ENCODE measurements around the gene SKAP1.
"Not testable (repeated sequence)": the region's sequence is repeated elsewhere in the genome, so short reads cannot be mapped to it uniquely, and the experiment has no call there.

The SKAP1 gene

DNA sequence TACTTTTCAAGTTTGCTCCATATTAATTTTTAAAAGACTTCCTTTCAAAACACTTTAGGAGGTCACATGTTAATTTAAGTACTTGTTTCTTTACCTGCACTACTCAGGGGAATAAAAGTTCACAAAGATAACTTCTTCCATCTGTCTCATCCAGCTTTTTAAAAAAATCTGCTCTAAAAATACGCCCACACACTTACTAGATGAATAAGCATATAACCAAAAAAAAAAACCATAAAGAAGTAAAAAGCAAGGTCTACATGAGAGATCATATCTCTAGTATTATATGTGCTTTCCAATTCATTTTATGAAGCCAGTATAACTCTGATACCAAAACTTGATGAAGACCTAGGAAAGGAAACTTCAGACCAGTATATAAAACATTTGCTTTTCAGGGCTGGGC, 17.2 kb downstream of the SKAP1 start:
- peak in 2 of 6 experiments; percentile 6 to 9 for DNase-seq

DNA sequence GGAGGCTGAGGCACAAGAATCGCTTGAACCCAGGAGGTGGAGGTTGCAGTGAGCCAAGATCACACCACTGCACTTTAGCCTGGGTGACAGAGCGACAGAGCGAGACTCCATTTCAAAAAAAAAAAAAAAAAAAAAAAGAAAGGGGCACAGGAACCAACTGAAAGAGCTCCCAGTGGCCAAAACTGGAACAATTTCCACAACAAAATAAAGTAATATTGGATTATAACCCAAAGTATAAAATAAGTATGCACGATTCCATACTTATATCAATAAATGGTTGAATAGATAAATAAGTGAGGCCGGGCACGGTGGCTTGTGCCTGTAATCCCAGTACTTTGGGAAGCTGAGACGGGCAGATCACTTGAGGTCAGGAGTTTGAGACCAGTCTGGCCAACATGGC, 19.2 kb downstream of the SKAP1 start:
- not testable (repeated sequence) for DNase-seq

DNA sequence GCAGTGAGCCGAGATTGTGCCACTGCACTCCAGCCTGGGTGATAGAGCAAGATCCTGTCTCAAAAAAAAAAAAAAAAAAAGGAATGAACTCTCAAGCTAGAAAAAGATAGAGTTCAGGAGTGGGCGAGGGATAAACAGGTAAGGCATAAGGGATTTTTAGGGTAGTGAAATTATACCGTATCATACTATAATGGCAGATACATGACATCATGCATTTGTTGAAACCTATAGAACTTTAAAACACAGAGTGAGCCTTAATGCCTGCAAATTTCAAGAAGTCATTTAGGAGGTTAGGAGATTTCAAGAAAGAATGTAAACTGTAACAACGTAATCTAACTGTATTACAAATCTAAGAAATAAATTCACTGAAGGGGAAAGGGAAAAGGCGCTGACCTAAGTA, 20.4 kb downstream of the SKAP1 start:
- no peak for DNase-seq

DNA sequence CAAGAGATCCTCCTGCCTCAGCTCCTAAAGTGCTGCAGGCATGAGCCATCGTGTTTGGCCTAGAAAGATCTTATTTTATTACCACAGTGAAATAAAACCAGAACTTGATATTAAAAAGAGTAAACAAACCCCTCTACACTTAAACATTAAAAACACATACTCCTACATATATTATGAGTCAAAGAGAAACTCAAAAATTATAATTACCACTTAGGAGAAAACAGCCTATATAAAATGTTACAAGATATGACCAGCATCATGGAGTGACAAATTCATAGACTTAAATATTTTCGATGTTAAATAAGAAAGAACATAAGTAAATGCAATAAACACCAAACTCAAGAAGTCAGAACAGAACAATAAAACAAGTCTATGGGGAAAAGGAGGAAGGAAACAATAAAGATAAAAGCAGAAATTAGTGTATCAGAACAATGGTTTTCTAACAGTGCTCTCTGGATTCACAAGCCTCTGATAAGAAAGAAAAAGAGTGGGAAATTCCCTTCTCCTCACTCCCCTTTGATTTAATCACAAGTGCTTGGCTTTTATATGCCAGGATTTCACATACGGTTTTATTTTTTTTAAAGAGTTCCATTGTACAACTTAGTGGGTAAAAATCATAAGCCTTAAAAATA, 23.0 kb downstream of the SKAP1 start:
- no peak for DNase-seq

DNA sequence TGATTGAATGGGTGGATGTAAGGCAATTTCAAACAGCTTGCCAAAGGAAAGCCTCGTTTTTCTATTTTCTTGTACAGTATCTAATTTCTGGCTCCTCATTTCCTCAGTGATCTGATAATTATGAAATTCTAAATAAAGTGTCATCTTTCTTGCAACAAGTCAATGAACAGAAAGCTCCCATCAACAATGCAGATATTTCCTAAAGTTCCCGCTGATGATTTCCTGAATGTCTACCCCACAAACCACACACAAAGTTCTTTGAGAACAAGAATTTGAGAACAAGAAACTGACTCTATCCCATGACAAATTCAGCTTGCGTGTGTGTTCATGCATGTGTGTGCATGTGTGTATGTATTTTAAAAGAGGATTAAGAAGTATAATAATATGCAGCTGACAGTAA, 35.2 kb downstream of the SKAP1 start:
- DNase-seq, result no peak

DNA sequence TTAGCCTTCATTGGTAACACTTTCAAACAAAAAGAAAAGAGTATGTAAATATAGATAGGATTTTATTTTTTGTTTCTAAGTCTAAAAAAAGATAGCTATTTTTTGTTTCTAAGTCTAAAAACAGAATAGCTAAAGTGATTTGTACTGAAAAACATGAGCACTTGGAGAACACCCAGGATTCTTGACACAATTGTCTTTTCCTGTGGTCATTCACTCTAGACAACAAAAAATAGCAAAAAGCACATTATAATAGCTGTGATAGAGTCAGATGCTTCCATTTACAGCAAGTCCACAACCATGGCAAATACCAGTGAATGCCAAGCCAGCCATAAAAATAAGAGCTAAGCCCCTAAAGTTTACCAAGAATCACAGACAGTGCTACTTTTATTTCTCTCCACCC, 36.7 kb downstream of the SKAP1 start:
- no peak for DNase-seq

DNA sequence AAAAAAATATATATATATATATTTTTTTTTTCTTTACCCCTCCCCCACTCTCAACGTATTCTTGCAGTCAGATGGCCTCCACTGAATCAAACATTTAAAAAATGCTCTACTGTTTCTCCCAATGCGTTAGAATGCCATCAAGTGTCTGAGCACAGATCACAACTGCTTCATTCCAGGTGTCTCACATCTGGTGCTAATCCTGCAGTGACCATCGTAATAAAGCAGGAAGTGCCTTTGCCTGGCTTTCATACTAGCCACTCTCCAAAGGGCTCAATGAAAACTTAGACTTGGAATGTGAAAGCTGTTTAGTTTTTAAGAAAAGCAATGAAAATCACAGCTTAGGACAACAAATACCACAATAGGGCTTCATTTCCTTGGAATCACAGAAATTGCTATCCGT, 37.2 kb downstream of the SKAP1 start:
- no peak for DNase-seq

DNA sequence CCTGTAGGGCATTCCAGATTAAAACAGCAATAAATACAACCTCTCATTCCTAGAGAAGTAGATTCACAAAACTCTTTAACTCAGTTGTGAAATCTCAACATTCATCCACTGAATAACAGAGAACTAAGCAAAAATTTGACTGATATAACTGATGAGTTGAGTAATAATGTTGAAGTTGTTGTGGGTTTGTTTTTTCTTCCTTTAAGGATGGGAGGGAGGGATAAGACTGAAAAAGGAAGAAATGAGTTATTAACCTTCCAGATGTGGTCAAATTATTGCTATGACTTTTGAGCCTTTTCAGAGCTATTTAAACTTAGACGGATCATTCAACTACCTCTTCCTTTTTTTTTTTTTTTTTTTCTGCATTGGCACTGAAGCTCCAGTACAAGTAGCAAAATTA, 38.6 kb downstream of the SKAP1 start:
- DNase-seq, result no peak

DNA sequence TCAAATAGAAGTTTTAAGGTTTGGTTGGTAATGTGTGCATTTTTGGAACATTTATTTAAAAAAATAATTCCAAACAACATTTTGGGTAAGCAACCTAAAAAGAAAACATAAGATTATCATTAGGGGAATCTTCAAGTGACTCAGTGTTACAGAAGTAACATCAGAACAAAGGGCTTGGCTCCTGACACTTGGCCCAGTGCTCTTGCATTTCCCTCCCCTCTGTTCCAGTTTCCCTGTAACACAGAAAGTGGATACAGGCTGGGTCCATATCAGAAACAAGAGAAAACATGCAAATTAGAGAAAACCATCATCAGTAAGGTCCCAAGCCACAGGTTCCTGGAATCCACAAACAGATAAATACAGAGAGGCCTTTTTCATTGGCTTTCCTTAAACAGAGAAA, 40.1 kb downstream of the SKAP1 start:
- no peak for DNase-seq

DNA sequence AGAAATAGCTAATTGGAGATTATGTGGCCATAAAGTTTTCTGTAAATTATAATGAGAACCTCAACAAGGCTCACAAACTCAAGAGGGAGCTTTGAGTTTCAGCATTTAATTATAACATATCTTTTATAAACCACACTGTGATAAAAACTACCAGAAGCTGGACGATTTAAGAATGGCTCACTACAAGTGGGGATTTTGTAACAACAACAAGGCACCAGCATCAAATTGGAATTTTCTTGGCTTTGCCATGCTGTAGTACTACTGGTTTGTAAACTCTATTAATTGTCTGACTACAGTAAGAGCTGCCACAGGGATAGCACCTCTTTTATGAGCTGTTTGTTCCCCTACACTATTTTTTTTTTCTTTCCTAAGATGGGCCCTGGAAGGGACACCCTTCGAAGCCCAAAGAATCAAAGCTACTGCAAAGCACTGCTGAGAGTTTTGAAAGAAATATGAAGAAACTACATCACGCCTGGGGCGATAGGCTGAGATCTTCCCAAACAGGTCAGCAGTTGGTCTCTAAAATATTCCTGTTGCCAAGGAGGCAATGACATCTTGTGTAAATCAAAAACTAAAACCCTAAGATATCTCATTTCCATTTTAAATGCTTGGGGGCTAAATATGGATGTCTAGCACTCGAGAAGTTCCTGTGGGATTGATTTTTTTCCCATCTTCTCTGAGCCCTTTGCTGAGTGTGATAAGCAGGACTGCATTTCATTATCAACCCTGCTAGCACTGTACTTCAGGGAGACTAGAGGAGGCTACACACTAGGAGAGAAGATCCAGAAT, 40.9 kb downstream of the SKAP1 start:
- DNase-seq, result no peak

DNA sequence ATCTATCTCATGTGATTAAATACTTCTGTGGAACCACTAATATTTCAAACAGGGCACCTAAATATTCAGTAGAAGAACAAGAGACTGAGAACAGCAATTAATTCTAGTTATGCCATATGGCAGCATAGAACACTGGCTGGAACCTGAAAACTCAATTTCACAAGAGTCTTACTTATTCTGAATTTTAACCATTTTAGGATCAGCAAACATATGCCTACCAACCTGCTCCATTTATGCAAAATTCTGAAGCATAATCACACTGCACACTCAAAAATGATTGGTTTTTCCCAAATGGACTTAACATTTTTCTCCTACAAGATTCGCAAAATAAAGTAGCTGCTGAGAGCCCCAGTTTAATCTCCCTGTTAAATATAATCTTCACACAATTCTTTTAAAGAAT, 43.2 kb downstream of the SKAP1 start:
- no peak for DNase-seq

DNA sequence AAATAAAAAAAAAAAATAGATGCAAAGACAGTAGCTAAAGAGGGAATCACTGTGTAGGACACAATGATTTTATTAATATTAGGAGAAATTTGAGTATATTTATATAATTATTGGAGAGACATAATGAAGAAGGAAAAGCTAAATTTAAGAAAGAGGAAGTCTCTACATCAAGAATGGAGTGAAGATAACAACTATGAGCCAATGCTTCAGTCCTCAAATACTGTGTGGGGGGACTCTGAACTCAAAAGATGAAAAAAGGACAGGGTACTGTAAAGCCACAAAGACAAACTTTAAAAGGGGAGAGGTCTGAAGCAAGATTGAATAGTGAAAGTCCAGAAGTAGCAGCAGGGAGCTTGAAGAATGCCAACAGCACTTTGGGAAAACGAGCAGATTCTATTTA, 44.7 kb downstream of the SKAP1 start:
- no peak for DNase-seq

DNA sequence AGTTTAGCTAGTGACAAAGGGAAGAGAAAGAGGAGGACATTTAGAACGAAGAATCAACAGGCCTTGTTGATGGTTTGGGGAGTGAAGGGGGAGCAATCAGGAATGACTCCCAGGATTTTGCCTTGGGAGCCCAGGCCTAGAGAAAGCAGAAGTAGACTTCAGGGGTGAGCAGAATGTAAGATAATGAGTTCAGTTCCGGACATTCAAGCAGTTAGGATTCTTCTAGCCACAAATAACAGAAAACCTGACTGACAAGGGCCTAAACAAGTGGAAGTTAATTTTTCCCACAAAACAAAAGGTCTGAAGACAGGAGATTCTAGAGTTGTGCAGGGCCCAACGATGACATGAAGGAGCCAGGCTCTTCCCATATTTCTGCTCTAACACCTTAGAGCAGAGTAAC, 45.9 kb downstream of the SKAP1 start:
- DNase-seq, result no peak

DNA sequence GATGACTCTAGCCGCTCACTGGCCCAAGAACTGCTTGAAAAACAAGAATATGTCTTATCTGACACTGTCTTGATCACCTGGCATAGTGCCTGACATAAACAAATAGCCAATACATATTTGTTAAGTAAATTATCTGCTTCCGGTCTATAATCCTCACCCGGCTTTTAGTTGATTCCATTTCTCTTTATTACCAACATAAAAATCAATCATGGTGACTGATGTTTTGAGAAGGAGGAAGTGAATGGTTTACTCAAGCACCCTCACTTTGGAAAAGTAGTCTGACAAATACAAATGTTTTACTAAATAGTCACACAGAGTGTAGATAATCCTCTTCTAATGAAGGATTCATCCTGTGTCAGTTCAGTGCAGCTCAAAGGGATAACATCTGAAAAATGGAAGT, 47.0 kb downstream of the SKAP1 start:
- no peak for DNase-seq

DNA sequence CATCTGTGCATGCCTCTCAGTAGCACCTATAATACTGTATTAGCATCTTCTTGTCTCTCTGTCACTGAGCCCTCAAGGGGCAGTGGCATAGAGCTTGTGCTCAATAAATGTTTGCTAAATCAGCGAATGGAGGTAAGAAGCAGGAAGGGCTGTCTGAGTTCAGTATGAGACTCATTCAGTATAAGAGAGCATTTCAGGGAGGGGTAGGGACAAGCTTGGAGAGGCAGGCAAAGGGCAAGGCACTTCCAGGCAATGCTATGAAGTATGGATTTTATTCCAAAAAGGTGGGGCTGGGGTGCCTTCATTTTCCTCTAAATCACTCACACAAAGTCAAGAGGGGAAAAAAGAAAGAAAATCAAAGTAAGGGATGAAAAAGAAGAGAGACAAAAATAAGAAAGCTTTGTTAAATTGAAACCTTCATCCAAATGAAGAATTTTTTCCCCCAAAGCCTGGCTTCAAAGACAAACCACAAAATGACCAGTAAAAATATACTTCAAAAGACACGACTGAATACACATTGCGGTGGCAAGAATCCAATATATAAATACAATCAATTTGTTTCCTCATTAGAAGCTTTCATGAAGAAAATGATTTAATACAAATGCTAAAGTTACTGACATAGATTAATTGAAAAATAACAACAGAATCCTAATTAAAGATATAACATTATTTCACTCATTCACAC, 51.2 kb downstream of the SKAP1 start:
- no peak for DNase-seq

DNA sequence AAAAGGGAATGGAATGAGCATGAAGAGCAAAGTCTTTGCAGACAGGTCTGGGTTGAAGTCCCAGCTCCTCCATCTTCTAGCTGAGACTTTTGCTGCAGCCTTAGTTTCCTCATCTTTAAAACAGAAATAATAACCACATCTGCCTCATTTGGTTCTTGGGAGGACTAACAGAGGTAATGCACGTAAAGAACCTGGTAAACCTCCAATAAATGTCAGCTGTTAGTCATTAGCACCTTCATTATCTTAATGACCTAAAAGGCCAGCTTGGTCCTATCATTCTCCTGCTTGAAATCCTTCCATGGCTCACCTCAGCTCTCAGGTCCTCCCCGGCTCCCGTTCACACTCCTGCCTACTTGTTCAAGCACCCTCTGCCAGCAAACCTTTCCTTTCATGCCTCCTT, 51.8 kb downstream of the SKAP1 start:
- no peak for DNase-seq

DNA sequence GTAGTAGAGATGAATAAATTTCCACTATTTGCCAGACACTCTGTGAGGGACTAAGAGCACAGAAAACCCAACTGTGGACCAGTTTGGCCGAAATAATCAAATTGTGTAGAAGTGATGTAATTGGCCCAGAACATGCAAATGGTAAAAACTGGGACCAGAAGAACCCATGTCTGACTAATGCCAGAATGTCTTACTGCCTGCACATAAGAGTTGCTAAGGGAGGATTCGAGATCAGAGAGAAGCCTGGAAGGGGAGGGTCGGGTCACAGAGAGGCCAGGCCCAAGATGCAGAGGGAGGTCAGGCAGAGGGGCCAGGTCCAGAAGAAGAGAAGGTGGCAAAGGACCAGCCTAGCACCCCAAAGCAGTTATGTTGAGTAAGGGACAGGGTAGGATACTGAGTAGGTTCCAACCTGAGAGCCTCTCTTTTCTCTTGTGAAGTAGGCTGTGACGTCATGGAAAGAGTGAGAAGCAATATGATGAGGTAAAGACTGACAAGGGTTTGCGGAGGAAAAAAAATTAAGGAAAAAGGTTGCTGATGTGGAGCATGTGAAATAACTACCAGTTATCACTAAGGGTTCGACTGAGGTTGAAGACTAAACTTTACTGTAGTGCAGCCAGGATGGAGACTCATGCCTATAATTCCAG, 53.2 kb downstream of the SKAP1 start:
- DNase-seq, result no peak

DNA sequence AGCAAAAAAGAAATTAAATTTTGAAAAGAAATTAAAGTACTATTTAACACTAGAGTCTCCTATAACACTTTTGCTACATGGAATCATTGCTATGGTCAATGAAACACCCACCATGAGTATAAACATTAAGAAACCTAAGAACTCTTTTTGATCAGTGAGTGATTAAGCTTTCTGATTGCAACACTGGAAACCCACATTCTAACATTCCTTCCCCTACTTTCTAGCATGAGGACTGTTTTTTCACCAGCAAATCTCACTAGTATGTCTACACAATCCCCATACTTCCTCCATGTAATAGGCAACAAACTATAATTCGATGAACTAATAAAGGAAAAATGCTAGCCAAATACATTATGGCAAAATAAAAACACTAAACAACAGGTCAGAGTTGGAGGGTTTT, 54.7 kb downstream of the SKAP1 start:
- DNase-seq, result no peak

DNA sequence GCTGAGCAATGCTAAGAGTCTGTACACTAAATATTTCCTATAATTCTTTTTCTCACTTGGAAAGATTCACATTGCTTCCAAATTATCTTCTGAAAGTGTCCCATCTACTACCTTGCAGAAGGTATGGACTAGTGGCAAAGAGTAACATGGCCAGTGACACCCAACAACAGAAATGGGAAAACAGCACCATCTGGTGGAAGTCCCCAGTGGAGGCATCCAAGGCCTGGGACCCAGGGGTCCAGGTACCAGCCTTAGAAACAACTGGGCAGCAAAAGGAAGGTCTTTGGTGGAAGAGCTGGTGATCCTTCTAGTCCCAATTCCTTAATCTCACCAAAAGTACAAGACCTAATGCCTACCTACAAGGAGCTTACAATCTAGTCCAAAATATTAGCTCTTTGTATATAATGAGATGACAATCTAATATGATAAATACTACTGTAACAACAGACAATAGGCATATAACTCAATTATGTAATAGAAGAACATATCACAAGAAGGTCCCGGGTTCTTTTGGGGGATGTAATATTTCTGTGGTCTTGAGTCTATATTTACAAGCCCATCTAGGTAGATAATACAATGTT, 55.3 kb downstream of the SKAP1 start:
- peak in 3 of 6 experiments; percentile 6 to 10 (median 10) for DNase-seq

DNA sequence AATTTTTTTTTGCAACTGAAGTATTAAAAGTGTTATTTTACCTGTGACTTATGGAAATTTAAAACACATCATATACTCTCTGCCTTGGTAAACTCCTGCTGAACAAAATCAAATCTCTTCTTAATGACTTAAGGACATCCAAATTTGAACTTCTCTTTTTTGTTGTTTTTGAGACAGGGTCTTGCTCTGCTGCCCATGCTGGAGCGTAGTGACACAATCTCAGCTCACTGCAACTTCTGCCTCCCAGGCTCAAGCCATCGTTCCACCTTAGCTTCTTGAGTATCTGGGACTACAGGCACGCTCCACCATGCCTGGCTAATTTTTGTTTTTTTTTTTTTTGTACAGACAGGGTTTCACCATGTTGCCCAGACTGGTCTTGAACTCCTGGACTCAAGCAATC, 56.1 kb downstream of the SKAP1 start:
- no peak for DNase-seq

DNA sequence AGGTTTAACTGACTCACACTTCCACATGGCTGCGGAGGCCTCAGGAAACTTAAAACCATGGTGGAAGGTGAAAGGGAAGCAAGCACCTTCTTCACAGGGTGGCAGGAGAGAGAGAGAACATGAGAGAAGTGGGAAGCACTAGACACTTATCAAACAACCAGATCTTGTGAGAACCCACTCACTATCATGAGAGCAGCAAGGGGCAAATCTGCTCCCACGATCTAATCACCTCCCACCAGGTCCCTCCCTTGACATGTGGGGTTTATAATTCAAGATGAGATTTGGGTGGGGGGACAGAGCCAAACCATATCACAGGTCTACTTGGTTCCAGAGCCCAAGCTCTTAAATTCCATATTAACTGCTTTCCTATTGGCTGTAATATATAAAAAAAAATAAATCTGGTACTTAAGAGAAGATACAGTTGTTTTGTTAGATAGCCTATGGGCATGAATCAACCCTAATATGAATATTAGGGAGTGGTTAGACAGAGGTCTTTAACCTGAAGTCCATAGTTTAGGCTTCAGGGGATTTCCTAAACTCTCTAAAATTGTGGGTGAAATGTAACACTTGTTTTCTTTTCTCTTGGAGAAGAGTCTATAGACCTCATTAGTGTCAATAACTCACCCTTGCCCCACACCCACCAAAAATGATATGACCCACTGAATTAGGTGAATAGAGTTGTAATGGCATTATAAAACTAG, 56.7 kb downstream of the SKAP1 start:
- DNase-seq, result no peak

DNA sequence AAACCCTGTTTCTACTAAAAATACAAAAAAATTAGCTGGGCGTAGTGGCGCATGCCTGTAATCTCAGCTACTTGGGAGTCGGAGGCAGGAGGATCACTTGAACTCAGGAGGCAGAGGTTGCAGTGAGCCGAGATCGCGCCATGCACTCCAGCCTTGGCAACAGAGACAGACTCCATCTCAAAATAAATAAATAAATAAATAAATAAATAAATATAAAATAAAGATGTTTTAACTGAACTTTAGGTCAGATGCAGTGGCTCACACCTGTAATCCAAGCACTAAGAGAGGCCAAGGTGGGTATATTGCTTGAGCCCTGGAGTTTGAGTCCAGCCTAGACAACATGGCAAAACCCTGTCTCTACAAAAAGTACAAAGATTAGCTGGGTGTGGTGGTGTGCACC, 61.0 kb downstream of the SKAP1 start:
- not testable (repeated sequence) for DNase-seq

All from stimulated activated naive CD4-positive, alpha-beta T cell (primary cell).